Progenitor cell of endocrine pancreas (in vitro differentiated cells): ENCODE data around the gene COL19A1. TPM values are rescaled to one million over a fixed set of nuclear protein-coding genes. Genes with fewer than 3 reads are reported as not detected.

Experiments used
- DNase-seq: peaks from one replicate; pipeline ENCODE4 v3.0.0; 2021; ENCODE audit warnings: low spot score; ENCODE audit not compliant: unreplicated experiment
- H3K27ac Mint-ChIP-seq: 2 replicates; pipeline ENCODE4 v1.8.0; 2021; ENCODE audit warnings: mild to moderate bottlenecking, moderate library complexity, mixed read lengths
- H3K27me3 Mint-ChIP-seq: 2 replicates; pipeline ENCODE4 v1.8.0; 2021; ENCODE audit warnings: mixed read lengths
- H3K36me3 Mint-ChIP-seq: 2 replicates; pipeline ENCODE4 v1.8.0; 2022; ENCODE audit warnings: mixed read lengths; ENCODE audit not compliant: insufficient read depth
- H3K4me1 Mint-ChIP-seq: 2 replicates; pipeline ENCODE4 v1.8.0; 2021; ENCODE audit warnings: low read depth, mixed read lengths
- H3K4me3 Mint-ChIP-seq: 2 replicates; pipeline ENCODE4 v1.8.0; 2021; ENCODE audit warnings: low read depth, mild to moderate bottlenecking, moderate library complexity, mixed read lengths
- H3K9me3 Mint-ChIP-seq: 2 replicates; pipeline ENCODE4 v1.8.0; 2021; ENCODE audit warnings: low read depth, mixed read lengths
- total RNA-seq: library from RNA; stranded (reverse); gene quantifications from 2 replicates; pipeline ENCODE4 v1.2.1, GENCODE V29; 2021
- TF ChIP-seq, protein P1 (sequence below): fragments of 200-600 bp; sonication (generic); IDR thresholded peaks from one replicate; pipeline ENCODE4 v1.5.0; 2021; ENCODE audit warnings: antibody characterized with exemption, mild to moderate bottlenecking; ENCODE audit not compliant: unreplicated experiment

Gene COL19A1
- total RNA-seq, 1 donor from 2014 or later: 2.3 TPM

DNA sequence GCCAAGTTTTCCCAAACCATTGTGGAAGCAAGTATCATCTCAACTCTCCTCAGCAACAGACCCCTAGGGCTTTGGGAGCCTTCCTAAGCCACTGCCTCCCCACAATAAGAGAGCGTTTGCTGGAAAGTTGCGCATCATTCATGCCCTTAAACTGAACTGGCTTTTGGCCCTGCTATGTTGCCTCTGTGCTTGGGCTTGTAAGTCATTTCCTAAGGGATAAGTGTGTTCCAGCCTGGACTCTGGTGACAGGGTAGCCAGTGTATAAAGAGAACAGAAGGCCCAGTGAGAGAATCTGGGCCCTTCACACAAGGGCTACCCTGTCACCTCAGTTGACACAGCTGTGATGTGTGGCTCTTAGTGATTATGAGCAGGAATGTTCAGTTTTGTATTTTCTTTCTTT is 358.7 kb downstream of the COL19A1 start:
- no peaks in the 10 kb centered on the region for H3K36me3 Mint-ChIP-seq
- no peak overlapping the region for H3K27ac Mint-ChIP-seq
- H3K27me3 Mint-ChIP-seq: no peaks in the 10 kb centered on the region

DNA sequence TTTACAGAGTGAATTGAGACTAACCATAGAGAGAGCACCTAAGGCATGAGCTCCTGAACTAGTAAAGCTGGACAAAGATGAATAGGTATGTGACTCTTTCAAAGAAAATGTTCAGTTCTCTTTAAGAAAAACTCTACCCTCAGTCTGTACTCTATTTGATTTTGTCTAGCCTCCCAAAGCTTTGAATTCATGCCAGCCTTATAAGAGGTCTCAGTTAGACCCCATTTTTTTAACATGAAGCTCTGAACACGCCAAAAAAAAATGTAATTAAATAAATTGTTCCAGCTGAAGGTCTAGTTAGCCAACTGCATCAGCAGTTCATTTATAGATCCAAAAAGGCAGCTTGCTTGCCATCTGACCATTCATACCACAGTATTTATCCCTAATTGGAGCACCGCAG is 365.0 kb downstream of the COL19A1 start:
- Mint-ChIP-seq H3K27ac (no peak overlapping the region), H3K9me3 (no peaks in the 10 kb centered on the region), H3K4me3 (no peak overlapping the region), H3K4me1 (no peaks in the 10 kb centered on the region), H3K27me3 (no peaks in the 10 kb centered on the region), H3K36me3 (no peaks in the 10 kb centered on the region)
- DNase-seq: no peak
- TF ChIP-seq, protein P1, sequence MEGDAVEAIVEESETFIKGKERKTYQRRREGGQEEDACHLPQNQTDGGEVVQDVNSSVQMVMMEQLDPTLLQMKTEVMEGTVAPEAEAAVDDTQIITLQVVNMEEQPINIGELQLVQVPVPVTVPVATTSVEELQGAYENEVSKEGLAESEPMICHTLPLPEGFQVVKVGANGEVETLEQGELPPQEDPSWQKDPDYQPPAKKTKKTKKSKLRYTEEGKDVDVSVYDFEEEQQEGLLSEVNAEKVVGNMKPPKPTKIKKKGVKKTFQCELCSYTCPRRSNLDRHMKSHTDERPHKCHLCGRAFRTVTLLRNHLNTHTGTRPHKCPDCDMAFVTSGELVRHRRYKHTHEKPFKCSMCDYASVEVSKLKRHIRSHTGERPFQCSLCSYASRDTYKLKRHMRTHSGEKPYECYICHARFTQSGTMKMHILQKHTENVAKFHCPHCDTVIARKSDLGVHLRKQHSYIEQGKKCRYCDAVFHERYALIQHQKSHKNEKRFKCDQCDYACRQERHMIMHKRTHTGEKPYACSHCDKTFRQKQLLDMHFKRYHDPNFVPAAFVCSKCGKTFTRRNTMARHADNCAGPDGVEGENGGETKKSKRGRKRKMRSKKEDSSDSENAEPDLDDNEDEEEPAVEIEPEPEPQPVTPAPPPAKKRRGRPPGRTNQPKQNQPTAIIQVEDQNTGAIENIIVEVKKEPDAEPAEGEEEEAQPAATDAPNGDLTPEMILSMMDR: no peak

More for the DNA sequence above, 358.7 kb downstream of the COL19A1 start:
- Mint-ChIP-seq H3K4me3 (no peak overlapping the region), H3K4me1 (peaks cover 7% of the 10 kb centered on the region), H3K9me3 (no peaks in the 10 kb centered on the region)
- DNase-seq: no peak
- TF ChIP-seq, protein P1: no peak

DNA sequence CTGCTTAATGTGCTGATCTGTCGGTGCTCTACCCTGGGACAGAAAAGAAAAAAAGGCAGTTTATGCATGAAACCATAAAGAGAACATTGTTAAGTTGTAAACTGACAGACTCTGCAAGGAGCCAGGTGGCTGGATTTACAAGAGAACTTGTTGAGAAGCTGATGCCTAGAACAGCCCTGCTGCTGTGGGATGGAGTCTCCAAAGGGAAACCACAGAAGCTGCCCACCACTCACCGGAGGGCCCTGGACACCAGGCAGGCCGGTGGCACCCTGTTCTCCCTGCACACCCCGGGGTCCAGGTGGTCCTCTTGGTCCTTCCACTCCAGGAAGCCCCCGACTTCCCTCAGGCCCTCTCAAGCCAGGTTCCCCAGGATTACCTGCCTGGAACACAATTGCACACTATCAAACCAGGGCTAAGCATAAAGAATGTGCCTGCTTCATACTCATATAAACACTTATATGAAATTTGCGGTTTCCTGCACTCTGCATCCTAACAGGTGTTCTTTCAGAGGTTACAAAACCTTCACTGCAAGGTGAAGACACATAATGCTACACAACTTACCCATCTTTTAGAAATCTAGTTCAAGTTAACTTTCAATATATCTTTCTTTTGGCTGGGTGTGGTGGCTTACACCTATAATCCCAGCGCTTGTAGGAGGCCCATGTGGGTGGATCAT is 368.3 kb downstream of the COL19A1 start:
- TF ChIP-seq, protein P1: no peak
- Mint-ChIP-seq H3K4me3 (no peak overlapping the region), H3K27ac (no peak overlapping the region), H3K36me3 (no peaks in the 10 kb centered on the region), H3K4me1 (no peaks in the 10 kb centered on the region), H3K27me3 (no peaks in the 10 kb centered on the region), H3K9me3 (no peaks in the 10 kb centered on the region)
- no peak for DNase-seq

DNA sequence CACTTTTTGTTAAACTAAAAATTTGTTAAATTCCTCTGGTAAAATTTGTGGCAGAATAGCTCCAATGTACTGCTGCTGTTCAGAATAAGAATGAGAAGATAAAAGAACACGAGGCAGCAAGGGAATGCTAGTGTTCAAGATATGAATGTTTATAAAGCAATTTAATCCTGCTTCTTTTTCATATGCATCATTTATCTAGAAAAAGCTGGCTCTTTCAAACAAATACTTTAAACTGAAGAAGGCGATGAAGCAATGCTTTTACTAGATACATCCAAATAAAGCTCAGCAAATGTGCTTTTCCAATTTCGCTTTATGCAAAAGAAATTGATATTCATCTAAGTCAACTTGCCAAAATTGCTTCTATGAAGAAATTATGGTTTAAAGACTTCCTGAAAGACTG is 370.0 kb downstream of the COL19A1 start:
- Mint-ChIP-seq H3K36me3 (no peaks in the 10 kb centered on the region), H3K27me3 (no peaks in the 10 kb centered on the region), H3K27ac (no peak overlapping the region), H3K9me3 (no peaks in the 10 kb centered on the region), H3K4me1 (no peaks in the 10 kb centered on the region), H3K4me3 (no peak overlapping the region)
- TF ChIP-seq, protein P1: no peak
- DNase-seq: no peak

DNA sequence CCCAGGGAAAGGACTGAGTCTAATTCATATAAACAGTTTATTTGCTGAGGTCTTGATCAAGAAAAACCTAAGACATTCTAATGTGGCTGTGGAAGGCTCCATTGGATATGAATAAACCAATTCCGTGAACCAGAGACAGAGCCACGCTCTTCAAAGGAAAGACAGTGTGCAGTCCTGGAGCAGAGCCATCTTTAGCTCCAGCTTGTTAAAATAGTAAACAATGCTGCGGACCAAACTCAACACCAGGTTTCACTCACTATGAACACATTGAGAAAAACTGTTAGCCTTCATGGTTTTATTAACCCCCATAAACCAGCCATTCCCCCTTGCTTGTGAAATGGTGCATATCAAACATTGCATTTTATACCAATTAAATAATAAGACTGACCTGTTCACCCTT is 374.7 kb downstream of the COL19A1 start:
- Mint-ChIP-seq H3K27me3 (no peaks in the 10 kb centered on the region), H3K4me1 (no peaks in the 10 kb centered on the region), H3K36me3 (no peaks in the 10 kb centered on the region), H3K27ac (no peak overlapping the region), H3K4me3 (no peak overlapping the region), H3K9me3 (no peaks in the 10 kb centered on the region)
- DNase-seq: no peak
- TF ChIP-seq, protein P1: no peak
